UCSD-AML1 (cell line): ENCODE data around the gene CAPSL.
"Not testable (repeated sequence)": the region's sequence is repeated elsewhere in the genome, so short reads cannot be mapped to it uniquely, and the experiment has no call there.

Experiments used
- DNase-seq: peaks from one replicate; lab custom pipeline; 2025; ENCODE audit not compliant: unreplicated experiment; lab: John Stamatoyannopoulos, UW

Gene CAPSL

GRCh38 chr5:35877655-35878054 is 60.8 kb downstream of the CAPSL start:
- no peak for DNase-seq

GRCh38 chr5:35876922-35877321 is 61.5 kb downstream of the CAPSL start:
- no peak for DNase-seq

DNA sequence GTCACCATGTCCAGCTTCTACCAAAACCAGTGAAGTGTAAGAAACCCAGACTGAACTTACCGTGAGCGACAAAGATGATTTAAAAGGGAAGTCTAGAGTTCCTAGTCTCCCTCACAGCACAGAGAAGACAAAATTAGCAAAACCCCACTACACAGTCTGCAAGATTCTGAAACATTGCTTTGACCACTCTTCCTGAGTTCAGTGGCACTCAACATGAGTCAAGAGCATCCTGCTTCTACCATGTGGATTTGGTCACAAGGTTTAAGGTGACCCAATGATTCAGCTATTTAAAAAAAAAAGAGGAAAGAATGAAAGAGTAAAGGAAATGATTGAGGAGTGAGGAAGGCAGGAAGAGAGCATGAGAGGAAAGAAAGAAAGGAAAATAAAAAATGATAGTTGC is 62.0 kb downstream of the CAPSL start:
- no peak for DNase-seq

- DNase-seq, result no peak
These were observed 67.8 kb downstream of the CAPSL start for GRCh38 chr5:35870605-35871004.

- no peak for DNase-seq
These were observed 68.6 kb downstream of the CAPSL start for GRCh38 chr5:35869685-35870277.

DNA sequence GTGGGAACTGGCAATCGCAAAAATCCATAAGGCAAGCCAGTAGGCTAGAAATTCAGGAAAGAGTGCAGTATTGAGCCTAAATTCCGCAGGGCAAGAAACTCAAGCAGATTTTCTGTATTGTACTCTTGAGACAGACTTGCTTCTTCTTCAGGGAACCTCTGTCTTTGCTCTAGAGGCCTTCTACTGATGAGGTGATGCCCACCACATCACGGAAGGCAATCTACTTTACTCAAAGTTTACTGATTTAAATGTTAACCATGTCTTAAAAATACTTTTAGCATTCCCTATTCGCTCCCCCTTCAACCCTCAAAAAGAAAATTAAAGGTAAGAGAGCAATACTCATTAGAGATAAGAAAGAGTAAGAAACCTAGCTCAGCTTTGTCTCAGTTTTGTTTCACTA is 70.4 kb downstream of the CAPSL start:
- no peak for DNase-seq

DNA sequence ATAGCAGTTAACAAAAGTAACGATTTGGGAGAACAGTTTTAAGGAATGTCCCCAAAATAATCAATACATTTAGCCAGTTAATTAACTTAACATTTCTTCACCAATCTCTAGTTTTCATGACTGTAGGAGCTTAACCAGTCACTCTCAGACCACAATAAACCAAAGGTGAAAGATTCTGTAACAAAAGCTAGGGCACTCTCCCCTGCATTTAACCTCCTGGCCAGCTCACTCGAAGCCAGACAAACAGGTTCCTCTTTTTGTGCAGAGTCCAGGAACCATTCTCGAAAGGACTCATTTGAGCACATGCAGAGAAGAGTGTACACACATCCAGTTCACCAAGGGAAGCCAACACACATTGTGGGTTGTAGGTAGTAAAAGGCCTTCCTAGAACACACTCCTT is 75.3 kb downstream of the CAPSL start:
- no peak for DNase-seq

DNA sequence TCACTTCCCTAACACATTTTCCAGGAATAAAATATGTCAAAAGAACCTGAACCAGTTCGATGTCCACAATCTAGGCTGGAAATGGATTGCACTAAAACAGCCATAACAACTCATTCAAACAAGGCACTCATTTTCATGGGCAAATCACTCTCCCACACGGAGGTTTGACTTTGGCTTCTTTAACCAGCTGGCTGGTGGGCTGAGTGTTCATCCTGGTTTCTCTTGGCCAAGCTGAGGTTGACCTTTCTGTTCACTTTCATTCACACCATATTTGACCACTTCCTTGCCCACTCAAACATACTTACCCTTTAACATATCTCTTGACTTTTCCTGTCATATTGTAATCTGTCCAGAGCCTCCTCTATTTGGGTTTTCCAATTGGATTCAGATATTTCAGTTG is 76.3 kb downstream of the CAPSL start:
- no peak for DNase-seq

DNA sequence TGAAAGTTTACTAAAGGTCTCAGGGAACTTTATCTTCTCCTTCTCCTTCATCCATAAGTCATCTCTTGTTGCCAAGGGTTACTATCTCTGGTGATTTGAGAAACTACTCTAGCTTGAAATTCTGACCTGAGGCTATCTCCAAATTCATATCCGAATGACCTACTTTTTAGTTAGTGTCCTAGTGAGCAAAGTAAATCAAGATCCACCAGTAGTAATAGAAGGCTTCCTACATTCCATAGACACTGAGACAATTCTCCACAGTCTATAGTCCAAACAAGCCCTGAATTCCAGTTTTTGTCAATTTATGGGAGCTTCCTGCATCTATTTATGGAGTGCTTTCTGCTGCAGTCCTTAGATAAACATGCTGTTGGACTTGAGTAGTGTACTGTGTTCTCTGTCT is 76.7 kb downstream of the CAPSL start:
- no peak for DNase-seq

DNA sequence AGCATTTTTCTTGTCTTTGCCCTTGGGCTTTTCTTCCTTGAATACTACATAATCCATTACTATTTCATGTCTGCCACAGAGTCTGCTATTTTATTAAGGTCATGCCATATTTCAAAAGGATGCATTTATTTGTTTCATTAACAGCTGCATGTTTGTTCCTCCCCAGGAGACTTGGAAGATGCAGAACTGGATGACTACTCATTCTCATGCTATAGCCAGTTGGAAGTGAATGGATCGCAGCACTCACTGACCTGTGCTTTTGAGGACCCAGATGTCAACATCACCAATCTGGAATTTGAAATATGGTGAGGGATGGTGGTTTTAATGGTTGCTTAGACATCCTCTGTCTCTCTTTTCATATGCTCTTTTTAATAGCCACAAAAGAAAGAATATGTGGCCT is 77.7 kb downstream of the CAPSL start:
- DNase-seq, result no peak

- no peak for DNase-seq
These were observed 79.2 kb downstream of the CAPSL start for GRCh38 chr5:35859101-35859661.

- no peak for DNase-seq
These were observed 80.7 kb downstream of the CAPSL start for GRCh38 chr5:35857606-35858205.

DNA sequence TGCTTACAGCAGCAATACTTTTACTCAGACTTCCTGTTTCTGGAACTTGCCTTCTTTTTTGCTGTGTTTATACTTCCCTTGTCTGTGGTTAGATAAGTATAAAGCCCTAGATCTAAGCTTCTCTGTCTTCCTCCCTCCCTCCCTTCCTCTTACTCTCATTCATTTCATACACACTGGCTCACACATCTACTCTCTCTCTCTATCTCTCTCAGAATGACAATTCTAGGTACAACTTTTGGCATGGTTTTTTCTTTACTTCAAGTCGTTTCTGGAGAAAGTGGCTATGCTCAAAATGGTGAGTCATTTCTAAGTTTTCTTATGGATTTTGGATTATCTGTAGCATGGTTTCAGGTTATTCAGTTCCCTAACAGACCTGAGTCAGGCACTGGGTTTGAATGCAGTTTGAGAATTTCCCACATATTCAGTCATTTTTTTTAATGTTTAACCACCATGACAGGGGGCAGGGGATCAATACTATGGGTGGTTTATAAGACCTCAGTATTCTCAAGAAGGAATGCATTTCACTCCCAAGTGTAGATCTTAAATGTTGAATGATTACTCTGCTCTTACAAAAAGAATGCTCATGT is 81.6 kb downstream of the CAPSL start, which contains the start of gene IL7R:
Gene IL7R, plus strand, starts transcription at position 127 of the 587 bp plus-strand sequence. Its CDS starts 87 bp downstream, at position 214.
- no peak for DNase-seq

GRCh38 chr5:35856186-35856764 is 82.1 kb downstream of the CAPSL start:
- not testable (repeated sequence) for DNase-seq

DNA sequence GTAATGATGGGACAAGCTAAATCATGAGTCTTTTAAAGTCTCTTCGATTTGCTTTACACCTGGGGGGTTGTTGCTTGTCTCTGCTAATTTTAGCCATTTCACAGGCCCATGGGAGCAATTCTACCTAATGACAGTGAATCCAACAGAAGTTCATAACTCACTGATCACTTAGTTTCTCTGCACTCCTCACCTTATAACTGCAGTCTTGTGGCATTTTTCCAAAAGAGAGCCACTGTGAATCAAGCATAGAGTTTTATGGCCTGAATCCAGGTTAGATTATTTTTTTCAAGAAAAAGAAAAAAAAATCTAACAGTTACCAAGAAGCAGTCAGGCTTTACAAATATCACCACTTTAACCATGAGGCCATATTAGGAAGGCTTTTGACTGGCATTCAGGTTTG is 83.2 kb downstream of the CAPSL start:
- no peak for DNase-seq
